GM18951 (cell line): ENCODE measurements around the gene SURF1.
"Not testable (repeated sequence)": the region's sequence is repeated elsewhere in the genome, so short reads cannot be mapped to it uniquely, and the experiment has no call there.

Source experiments
- POLR2A ChIP-seq: IDR thresholded peaks from 4 replicates; pipeline ENCODE4 v1.6.1; 2011; ENCODE audit warnings: mild to moderate bottlenecking; ENCODE audit not compliant: insufficient read length, insufficient read depth; ENCODE audit errors: extremely low read depth
- in situ Hi-C: fragments of 300-500 bp; cut with MboI; formaldehyde crosslinking; loops from one replicate; pipeline ENCODE4 v1.12.0; 2022; ENCODE audit warnings: low sequenced_read_pairs, mixed read lengths, inconsistent platforms; ENCODE audit not compliant: unreplicated experiment

The SURF1 gene

DNA sequence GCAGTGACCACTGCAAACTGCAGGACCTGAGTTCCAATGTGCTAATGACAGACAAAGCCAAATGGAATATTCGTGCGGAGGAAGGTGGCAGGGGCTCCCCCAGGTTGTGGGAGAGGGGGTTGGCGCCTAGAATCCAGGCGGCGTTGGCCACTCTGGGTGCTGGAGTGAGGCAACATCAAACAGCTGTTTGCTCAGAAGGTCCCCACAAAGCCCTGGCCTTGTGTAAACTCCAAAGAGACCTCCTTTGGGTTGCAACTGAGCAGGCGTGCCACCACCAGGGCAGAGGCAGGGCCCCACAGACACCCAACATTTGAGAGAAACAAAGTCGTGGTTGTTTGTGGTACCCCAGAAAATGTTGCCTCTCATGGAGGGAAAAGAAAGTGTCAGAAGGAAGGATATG lies 34.4 kb upstream of the SURF1 start:
- in situ Hi-C loops: no loop called here
- TF ChIP-seq POLR2A: no peak

DNA sequence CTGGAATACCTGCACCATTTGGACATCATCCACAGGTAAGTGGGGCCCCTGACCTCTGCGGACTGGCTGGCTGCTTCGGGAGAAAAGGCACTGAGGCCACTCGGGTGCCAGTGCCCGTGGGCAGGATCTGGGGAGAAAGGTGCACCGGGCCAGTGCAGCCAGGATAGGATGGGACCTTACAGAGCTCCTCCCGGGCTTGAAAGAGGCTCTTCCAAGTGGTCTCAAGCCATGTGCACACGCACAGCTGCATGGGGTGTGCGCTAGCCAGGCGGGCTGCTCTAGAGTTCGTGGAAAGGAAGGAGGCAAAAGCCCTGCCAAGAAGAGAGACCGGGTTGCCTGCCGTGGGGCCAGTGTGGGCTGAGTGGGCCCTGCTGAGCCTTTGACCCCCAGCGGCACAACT lies 33.3 kb upstream of the SURF1 start:
- in situ Hi-C loops: no loop called here
- TF ChIP-seq POLR2A: no peak

DNA sequence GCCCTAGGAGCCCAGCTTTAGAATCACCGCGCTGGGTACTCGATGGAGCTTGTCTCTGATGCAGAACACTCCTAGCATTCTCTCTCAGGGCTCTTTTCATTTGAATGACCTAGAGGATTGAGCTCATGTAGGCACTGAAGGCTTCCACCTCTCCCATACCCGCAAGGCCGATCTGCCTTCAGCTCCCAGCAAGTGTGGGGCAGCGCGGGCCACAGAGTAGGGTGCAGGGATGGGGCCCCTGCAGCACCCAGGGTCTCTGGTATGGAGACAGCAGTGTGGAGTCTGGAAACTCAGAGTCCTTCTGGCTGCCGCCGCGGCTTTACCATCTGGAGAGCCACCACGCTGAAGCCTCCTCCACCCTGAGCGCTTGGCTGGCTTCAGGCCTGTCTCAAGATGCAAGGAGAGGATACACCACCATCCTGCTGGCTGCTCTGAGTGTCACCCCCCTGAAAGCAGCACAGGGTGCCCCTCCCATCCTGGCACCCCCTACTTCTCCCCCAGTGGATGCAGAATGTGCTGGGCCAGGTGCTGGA lies 32.8 kb upstream of the SURF1 start:
- in situ Hi-C loops: no loop called here
- TF ChIP-seq POLR2A: no peak

DNA sequence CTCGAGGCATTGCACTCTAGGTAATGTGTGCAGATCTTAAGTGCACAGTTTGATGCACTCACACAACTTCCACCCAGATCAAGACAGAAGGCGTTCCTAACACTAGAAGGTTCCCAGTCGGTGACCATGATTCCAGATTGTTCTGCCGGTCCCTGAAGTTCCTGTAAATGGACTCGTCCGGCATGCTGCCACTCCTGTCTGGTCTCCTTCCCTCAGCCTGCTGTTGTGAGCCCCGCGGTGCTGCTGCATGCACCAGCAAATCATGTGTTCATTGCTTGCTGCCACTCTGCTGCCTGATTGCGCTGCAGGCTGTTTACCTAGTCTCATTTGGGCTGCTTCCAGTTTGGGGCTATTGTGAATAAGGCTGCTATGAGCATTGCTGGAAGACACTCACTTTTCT lies 31.4 kb upstream of the SURF1 start:
- no peak for TF ChIP-seq POLR2A
- in situ Hi-C loops: no loop called here

DNA sequence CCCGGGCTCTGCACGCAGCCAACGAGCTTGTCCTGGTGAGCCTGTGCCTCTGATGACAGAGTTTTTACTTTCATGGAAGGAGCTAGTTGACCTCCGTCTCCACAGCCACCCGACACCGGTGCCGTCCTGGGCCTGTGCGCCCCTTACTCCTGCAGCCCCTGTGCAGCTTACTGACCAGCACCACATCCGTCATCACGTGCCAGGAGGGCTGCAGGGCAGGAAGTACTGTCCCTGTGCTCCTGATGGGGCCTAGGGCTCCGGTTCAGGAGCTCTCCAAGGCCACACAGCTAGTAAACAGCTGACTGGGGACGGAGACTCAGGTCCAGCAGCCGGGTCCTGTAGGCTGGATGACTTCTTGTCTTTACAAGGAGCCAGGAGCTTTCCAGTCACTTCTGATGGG lies 30.1 kb upstream of the SURF1 start:
- TF ChIP-seq POLR2A: no peak
- in situ Hi-C loops: no loop called here

DNA sequence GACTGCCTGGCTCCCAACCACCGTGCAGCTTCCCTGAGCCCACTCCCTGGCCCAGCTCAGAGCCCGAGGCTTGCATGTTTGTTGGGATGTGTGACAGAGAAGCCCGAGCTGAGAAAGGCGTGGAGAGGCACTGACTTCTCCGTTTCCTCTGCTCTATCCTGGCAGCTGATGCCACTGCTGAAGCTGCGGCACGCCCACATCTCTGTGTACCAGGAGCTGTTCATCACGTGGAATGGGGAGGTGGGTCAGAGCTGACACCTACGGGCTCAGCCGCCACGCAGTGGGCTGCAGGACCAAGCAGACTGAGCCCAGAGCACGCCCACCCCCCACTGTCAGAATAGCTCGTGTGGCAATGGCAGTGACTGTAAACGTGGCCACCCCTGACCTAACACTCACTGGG lies 29.2 kb upstream of the SURF1 start:
- no peak for TF ChIP-seq POLR2A
- in situ Hi-C loops: no loop called here

DNA sequence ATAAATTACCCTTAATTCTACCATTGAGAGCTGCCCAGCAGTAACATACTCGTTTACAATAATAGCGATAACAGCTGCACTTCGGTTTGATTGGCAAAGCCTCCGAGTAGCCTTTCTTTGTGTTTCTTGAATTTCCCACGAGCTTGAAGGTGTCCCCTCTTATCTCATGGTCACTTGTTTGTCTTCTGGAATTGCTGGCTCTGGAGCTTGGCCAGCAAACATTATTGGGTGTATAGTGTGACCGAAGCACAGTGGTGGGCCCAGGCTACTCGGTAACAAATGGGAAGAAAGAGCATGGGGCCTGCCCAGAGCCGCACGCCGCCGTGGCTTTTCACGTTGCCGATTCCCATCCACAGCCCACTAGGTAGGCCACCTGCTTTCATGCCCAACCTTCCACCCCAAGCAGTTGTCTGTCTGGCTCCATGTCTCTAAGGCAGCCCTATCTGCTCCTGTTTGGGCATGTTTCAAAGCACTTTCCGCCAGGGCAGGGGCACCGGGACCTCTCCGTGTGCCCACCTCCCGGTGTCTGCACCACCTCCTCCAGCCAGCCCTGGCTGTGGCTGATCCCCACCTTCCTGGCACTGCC lies 28.5 kb upstream of the SURF1 start:
- in situ Hi-C loops: no loop called here
- TF ChIP-seq POLR2A: no peak

DNA sequence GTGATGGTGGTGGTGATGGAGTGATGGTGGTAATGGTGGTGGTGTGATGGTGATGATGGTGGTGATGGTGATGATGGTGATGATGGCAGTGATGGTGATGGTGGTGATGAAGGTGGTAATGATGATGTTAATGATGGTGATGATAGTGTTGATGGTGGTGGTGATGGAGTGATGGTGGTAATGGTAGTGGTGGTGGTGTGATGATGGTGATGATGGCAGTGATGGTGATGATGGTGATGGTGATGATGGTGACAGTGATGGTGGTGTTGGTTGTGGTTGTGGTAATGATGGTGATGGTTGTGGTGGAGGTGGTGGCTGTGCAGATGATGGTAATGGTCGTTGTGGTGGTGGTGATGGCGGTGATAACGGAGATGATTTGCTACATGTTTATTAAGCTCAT lies 27.2 kb upstream of the SURF1 start:
- TF ChIP-seq POLR2A: no peak
- in situ Hi-C loops: no loop called here

DNA sequence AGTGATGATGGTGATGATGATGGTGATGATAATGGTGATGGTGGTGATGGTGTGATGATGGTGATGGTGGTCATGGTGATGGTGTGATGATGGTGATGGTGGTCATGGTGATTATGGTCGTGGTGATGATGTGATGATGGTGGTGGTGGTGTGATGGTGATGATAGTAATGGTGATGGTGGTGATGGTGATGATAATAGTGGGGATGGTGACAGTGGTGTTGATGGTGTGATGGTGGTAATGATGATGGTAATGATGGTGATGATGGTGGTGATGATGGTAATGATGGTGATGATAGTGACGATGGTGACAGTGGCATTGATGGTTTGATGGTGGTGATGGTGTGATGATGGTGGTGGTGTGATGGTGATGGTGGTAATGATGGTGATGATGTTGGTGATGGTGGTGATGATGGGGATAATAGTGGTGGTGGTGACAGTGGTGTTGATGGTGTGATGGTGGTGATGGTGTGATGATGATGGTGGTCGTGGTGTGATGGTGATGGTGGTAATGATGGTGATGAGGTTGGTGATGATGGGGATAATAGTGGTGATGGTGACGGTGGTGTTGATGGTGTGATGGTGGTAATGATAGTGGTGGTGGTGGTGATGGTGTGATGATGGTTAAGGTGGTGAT lies 26.3 kb upstream of the SURF1 start:
- in situ Hi-C loops: no loop called here
- no peak for TF ChIP-seq POLR2A

DNA sequence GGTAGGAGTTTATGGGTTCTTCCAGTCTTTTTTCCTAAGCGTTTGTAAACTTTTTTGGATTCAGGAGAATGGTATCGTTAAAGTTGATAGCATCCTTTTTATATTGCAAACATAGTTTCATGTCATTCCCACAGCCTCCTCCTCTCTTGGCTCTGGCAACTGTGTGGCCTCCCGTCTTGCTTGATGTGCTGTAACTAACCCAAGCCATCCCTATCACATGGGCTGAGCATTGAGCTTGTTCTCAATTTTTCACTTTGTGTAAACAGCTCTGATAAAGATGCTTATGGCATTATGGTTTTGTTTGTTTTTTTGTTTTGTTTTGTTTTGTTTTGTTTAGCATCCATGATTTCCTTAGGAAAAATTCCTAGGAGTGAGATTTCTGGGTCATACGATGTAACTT lies 24.4 kb upstream of the SURF1 start:
- in situ Hi-C loops: no loop called here

DNA sequence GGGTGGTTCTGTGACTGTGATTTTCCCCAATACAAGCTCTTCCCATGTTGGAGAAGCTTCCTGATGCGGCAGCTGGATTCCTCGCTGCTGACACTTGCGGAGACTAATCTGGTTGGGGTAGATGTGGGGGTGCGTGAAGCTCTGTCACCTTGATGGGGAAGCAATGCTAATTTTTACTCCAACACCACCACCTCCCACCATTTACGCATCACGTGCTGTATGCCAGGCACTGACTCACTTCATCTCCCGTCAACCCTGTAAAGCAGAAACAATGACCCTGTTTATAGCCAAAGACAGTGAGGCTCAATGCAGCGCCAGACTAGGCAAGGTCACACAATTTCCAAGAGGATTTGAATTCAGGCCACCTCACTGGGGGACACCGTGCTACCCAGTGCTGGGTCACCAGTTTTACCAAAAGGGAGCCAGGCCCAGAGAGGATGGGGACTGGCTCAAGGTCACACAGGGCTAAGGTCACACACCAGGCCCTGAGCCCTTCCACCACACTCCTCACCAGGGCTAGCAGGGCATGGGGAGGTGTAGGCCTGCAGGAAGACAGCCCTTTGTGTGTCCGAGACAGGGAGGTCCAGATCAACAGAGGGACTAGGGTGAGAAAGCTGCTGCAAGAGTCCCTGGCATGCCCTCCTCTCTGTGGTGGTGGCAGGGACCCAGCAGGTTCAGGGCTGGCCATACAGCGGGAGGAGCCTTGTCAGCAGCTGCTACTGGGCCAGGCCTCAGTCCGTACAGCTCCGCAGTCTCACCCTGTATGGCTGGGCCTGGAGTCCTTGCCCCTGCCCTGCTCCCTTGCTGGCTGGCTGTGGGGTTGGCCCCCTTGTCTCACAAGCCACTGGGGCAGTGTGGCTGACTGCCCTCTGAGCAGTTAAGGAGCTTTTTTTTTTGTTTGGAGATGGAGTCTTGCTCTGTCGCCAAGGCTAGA lies 23.1 kb upstream of the SURF1 start:
- no peak for TF ChIP-seq POLR2A
- in situ Hi-C loops: no loop called here

More for the DNA sequence above, 24.4 kb upstream of the SURF1 start:
- TF ChIP-seq POLR2A: no peak

DNA sequence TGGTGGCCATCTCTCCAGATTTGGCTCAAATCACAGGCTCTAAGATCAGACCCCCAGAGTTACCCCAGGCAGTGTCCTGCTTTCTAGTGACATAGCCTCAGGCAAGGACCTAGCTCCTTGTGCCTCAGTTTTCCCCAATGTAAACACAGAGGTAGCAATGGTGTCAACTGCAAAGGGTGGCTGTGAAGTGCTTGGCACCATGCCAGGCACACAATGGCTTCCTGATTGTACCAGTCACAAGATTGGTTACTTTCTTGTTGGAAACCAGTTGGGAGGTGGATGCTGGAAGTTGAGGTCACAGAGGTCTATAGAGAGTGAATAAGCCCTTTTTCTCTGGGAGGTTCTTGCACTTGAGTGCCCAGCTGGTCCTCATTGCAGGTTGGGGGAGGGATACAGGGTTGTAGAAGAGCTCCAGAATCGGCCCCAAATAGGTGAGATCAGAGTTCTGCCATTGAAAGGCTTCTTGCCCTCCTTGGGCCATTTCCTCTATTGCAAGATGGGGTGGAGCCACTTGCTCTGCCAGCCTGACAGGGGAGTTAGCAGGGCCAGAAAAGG lies 22.2 kb upstream of the SURF1 start:
- in situ Hi-C loops: no loop called here
- TF ChIP-seq POLR2A: no peak

DNA sequence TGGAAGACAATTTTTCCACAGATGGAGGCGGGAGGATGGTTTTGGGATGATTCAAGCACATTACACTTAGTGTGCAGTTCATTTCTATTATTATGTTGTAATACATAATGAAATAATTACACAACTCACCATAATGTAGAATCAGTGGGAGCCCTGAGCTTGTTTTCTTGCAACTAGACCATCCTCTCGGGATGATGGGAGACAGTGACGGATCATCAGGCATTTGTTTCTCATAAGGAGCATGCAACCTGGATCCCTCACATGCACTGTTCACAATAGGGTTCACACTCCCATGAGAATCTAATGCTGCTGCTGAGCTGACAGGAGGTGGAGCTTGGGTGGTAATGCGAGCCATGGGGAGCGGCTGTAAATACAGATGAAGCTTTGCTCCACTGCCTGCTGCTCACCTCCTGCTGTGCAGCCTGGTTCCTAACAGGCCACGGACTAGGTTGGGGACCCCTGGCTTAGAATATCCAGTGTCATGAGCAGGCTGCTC lies 21.5 kb upstream of the SURF1 start:
- in situ Hi-C loops: no loop called here
- no peak for TF ChIP-seq POLR2A

DNA sequence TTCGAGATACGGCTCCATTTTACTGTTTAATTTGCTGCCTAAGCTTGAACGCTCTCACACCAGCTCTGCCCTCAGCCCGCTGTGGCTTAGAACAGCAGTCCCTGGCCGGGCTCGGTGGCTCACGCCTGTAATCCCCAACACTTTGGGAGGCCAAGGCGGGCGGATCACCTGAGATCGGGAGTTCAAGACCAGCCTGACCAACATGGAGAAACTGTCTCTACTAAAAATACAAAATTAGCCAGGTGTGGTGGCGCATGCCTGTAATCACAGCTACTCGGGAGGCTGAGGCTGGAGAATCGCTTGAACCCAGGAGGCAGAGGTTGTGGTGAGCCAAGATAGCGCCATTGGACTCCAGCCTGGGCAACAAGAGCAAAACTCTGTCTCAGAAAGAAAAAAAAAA lies 21.0 kb upstream of the SURF1 start:
- in situ Hi-C loops: not testable (repeated sequence)
